Measurements from ENCODE around the gene COL4A2. TPM values are rescaled to one million over a fixed set of nuclear protein-coding genes. Genes with fewer than 3 reads are reported as not detected.

The COL4A2 gene
- total RNA-seq, 1 experiment from 2014 or later = 74.5 TPM

DNA sequence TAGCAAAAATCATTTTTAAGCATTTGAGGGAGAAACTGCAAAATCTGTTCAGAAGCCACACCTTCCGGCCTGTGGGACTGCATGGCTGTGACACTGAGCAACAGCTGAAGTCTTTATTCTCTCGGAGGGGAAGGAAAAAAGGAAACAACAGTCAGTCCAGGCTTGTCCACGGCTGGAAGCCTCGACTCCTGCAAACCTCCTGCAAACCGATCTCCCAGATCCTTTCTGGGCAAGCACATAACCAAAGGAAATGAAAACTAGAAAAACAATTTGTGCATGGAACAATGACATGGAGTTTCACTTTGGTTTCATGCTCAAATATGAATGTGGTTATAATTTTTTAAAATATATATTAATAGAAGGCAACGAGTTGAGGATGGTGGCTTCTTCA is 1.1 kb upstream of the COL4A2 start:
- H4K20me1 ChIP-seq (ENCODE audit: low read length) = no peaks in the 10 kb centered on the region
- H3K27me3 ChIP-seq (ENCODE audit: low read length) = no peaks in the 10 kb centered on the region
- no peak for TF ChIP-seq EZH2 (IDR thresholded peaks at IDR 0.05; ENCODE audit: low read length, unreplicated experiment)
- TF ChIP-seq, protein P1, sequence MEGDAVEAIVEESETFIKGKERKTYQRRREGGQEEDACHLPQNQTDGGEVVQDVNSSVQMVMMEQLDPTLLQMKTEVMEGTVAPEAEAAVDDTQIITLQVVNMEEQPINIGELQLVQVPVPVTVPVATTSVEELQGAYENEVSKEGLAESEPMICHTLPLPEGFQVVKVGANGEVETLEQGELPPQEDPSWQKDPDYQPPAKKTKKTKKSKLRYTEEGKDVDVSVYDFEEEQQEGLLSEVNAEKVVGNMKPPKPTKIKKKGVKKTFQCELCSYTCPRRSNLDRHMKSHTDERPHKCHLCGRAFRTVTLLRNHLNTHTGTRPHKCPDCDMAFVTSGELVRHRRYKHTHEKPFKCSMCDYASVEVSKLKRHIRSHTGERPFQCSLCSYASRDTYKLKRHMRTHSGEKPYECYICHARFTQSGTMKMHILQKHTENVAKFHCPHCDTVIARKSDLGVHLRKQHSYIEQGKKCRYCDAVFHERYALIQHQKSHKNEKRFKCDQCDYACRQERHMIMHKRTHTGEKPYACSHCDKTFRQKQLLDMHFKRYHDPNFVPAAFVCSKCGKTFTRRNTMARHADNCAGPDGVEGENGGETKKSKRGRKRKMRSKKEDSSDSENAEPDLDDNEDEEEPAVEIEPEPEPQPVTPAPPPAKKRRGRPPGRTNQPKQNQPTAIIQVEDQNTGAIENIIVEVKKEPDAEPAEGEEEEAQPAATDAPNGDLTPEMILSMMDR (conservative IDR thresholded peaks at IDR 0.05; ENCODE audit: low read depth, low read length) = no peak
- no peak for TF ChIP-seq EZH2phosphoT487 (IDR thresholded peaks at IDR 0.05; ENCODE audit: borderline replicate concordance, low read length)
- ATAC-seq (no peak), DNase-seq (peak; percentile 20)
- CTCF ChIA-PET = no interaction called here
- H3K9ac ChIP-seq (ENCODE audit: low read length) = peak overlapping the region; percentile 91; the same call in 1 of the 2 replicates
- H2AFZ ChIP-seq (ENCODE audit: low read length) = no peak overlapping the region
- POLR2A ChIA-PET (ENCODE audit: unreplicated experiment) = no interaction called here
- peak overlapping the region; percentile 72 for H3K4me3 ChIP-seq (ENCODE audit: low read length)
- no peaks in the 10 kb centered on the region for H3K9me3 ChIP-seq (ENCODE audit: low read length)
- peak overlapping the region; percentile 80 for H3K4me2 ChIP-seq (ENCODE audit: low read length)
- BruUV-seq (replicated peaks) = no TSS peak
- intact Hi-C loops (cut with micrococcal nuclease) = loop anchor here (5.0 kb wide), 1 partner anchor 106 kb away; no protein-coding TSS in a partner anchor
- H3K36me3 ChIP-seq (ENCODE audit: low read depth, low read length) = no peaks in the 10 kb centered on the region
- H3F3A ChIP-seq (ENCODE audit: low read length, unreplicated experiment) = no peaks in the 10 kb centered on the region
- H3K9me2 ChIP-seq (replicated peaks; ENCODE audit: low read length) = no peaks in the 10 kb centered on the region
- peaks cover 37% of the 10 kb centered on the region for H3K4me1 ChIP-seq (ENCODE audit: insufficient read depth, low read length)
- H3K79me2 ChIP-seq (ENCODE audit: low read length) = peaks cover 65% of the 10 kb centered on the region
- no peak overlapping the region for H3K27ac ChIP-seq (ENCODE audit: low read length)

DNA sequence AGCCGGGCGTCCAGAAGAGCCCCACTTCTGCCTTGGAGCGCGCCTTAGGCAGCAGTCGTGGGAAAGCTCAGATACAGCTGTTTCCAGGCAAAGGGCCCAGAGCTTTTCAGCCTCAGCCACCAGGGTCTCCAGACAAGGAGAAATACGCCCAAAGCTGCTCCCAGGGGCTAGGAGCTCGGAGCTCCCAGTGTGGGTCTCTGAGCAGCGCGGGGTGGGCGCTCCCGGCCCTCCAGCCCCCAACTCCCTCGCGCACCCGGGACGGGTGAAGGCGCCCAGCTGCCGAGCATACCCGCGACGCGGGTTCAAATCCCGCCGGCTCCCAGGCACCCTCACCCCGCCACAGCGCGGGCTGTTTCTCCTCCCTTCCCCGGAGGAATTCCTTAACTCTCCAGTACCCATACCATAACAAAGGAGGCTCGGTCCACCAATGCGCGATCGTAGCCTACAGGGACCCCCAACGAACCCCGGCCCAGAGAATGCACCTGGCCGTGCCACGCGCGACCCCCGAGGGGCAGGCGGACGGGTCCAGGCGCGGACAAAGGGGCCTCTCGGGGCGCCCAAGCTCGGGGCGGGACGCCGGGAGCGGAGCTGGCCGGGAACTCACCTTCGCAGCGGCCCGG is 634 bp upstream of the COL4A2 start:
- ChIA-PET POLR2A (ENCODE audit: unreplicated experiment) (interaction anchor here (0.6 to 1.1 kb wide), 6 partner anchors 41 to 112 kb away, joined by 3 to 6 read pairs (median 4); no protein-coding TSS in a partner anchor), CTCF (no interaction called here)
- TF ChIP-seq, protein P1 (conservative IDR thresholded peaks at IDR 0.05; ENCODE audit: low read depth, low read length) = no peak
- TF ChIP-seq EZH2 (IDR thresholded peaks at IDR 0.05; ENCODE audit: low read length, unreplicated experiment) (no peak), EZH2phosphoT487 (IDR thresholded peaks at IDR 0.05; ENCODE audit: borderline replicate concordance, low read length) (no peak)
- DNase-seq (no peak), ATAC-seq (peak; percentile 5)
- H4K20me1 ChIP-seq (ENCODE audit: low read length) = no peaks in the 10 kb centered on the region
- H3K27me3 ChIP-seq (ENCODE audit: low read length) = no peaks in the 10 kb centered on the region
- intact Hi-C loops (cut with micrococcal nuclease) = loop anchor here (5.0 kb wide), 1 partner anchor 106 kb away; no protein-coding TSS in a partner anchor
- peak overlapping the region; percentile 91 for H3K9ac ChIP-seq (ENCODE audit: low read length)
- no peaks in the 10 kb centered on the region for H3K9me3 ChIP-seq (ENCODE audit: low read length)
- H3F3A ChIP-seq (ENCODE audit: low read length, unreplicated experiment) = no peaks in the 10 kb centered on the region
- no TSS peak for BruUV-seq (replicated peaks)
- H2AFZ ChIP-seq (ENCODE audit: low read length) = peak overlapping the region; percentile 69
- H3K4me1 ChIP-seq (ENCODE audit: insufficient read depth, low read length) = peaks cover 37% of the 10 kb centered on the region
- H3K4me3 ChIP-seq (ENCODE audit: low read length) = peak overlapping the region; percentile 72
- no peaks in the 10 kb centered on the region for H3K9me2 ChIP-seq (replicated peaks; ENCODE audit: low read length)
- H3K36me3 ChIP-seq (ENCODE audit: low read depth, low read length) = no peaks in the 10 kb centered on the region
- peaks cover 70% of the 10 kb centered on the region for H3K79me2 ChIP-seq (ENCODE audit: low read length)
- H3K27ac ChIP-seq (ENCODE audit: low read length) = peak overlapping the region; percentile 9; the same call in 1 of the 2 replicates
- H3K4me2 ChIP-seq (ENCODE audit: low read length) = peak overlapping the region; percentile 80
